HUES64 (cell line): ENCODE measurements around the gene HIBADH.
"Not testable (repeated sequence)": the region's sequence is repeated elsewhere in the genome, so short reads cannot be mapped to it uniquely, and the experiment has no call there.

Experiments used
- H3K27ac ChIP-seq: 2 replicates; pipeline ENCODE4 v1.7.0; 2013; ENCODE audit warnings: low read depth, low read length, inconsistent platforms
- H3K27me3 ChIP-seq: 2 replicates; pipeline ENCODE4 v1.6.1; 2013; ENCODE audit warnings: mild to moderate bottlenecking, low read length; ENCODE audit not compliant: insufficient read depth
- H3K36me3 ChIP-seq: 2 replicates; pipeline ENCODE4 v1.6.1; 2013; ENCODE audit warnings: mild to moderate bottlenecking, low read length; ENCODE audit not compliant: insufficient read depth
- H3K4me1 ChIP-seq: 2 replicates; pipeline ENCODE4 v1.6.1; 2013; ENCODE audit warnings: mild to moderate bottlenecking, low read length, moderate library complexity; ENCODE audit not compliant: insufficient read depth
- H3K4me3 ChIP-seq: 2 replicates; pipeline ENCODE4 v1.5.1; 2013; ENCODE audit warnings: mild to moderate bottlenecking, low read length, moderate library complexity
- H3K9ac ChIP-seq: 2 replicates; pipeline ENCODE4 v1.6.1; 2013; ENCODE audit warnings: mild to moderate bottlenecking, low read depth, low read length
- H3K9me3 ChIP-seq: 2 replicates; pipeline ENCODE4 v1.6.1; 2013; ENCODE audit warnings: low read depth, low read length; ENCODE audit not compliant: insufficient read depth
- WGBS: fragments of 150-250, 120-280 bp; methylation state at CpG from one replicate; pipeline ENCODE4 v1.1.7; 2013; ENCODE audit warnings: missing lambda C conversion rate; 5-methylcytosine and 5-hydroxymethylcytosine counted together

HIBADH gene

GRCh38 chr7:27678617-27679260 is 16.1 kb upstream of the HIBADH start:
- H3K27me3 ChIP-seq, result no peaks in the 10 kb centered on the region
- H3K27ac ChIP-seq, result no peak overlapping the region
- H3K4me1 ChIP-seq, result 0 out of 2 replicates have a peak, but pooled peaks cover 3% of the 10 kb centered on the region
- H3K4me3 ChIP-seq, result no peak overlapping the region
- no peak overlapping the region for H3K9ac ChIP-seq
- H3K9me3 ChIP-seq, result no peaks in the 10 kb centered on the region
- WGBS, result 96% methylated on average over 2 of the region's 2 CpGs
- H3K36me3 ChIP-seq, result no peaks in the 10 kb centered on the region

- Histone ChIP-seq H3K9ac (no peak overlapping the region), H3K27ac (no peak overlapping the region), H3K4me1 (0 out of 2 replicates have a peak, but pooled peaks cover 3% of the 10 kb centered on the region), H3K36me3 (no peaks in the 10 kb centered on the region), H3K4me3 (no peak overlapping the region), H3K27me3 (no peaks in the 10 kb centered on the region), H3K9me3 (no peaks in the 10 kb centered on the region)
- 95% methylated on average over 3 of the region's 3 CpGs for WGBS
These were observed 15.4 kb upstream of the HIBADH start for GRCh38 chr7:27677912-27678612.

- H3K9ac ChIP-seq, H3K36me3 ChIP-seq: not testable (repeated sequence)
These were observed 11.4 kb upstream of the HIBADH start for GRCh38 chr7:27674126-27674525.

DNA sequence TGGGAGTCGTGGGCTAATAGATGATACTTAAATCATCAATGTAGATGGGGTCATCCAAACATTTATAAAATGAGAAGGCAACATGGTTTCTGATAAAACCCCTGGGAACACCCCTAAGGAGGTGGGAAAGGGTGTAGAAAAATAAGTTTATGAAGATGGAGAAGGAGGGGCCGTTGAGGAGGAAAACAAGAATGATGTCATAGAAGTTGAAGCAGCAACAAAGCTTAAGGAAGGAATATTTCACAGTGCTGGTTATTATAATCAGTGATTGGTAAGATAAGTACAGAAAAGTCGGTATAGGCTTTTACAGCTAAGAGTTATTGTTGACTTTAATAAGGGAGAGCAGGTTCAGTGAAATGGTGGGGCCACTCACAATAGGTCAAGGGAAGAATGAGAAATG is 9.0 kb upstream of the HIBADH start:
- 83% methylated on average over 3 of the region's 3 CpGs for WGBS
- no peaks in the 10 kb centered on the region for H3K27me3 ChIP-seq
- H3K4me3 ChIP-seq, result no peak overlapping the region
- no peak overlapping the region for H3K27ac ChIP-seq
- no peaks in the 10 kb centered on the region for H3K4me1 ChIP-seq
- H3K9ac ChIP-seq, result no peak overlapping the region
- no peaks in the 10 kb centered on the region for H3K36me3 ChIP-seq
- H3K9me3 ChIP-seq, result no peaks in the 10 kb centered on the region

More at GRCh38 chr7:27674126-27674525, 11.4 kb upstream of the HIBADH start:
- not testable (repeated sequence) for H3K4me1 ChIP-seq, H3K4me3 ChIP-seq, H3K27me3 ChIP-seq, H3K9me3 ChIP-seq, H3K27ac ChIP-seq
- WGBS, result 100% methylated on average over 2 of the region's 3 CpGs

- H3K4me3 ChIP-seq, result no peak overlapping the region
- no peaks in the 10 kb centered on the region for H3K36me3 ChIP-seq
- no peaks in the 10 kb centered on the region for H3K4me1 ChIP-seq
- H3K9ac ChIP-seq, result no peak overlapping the region
- WGBS, result 83% methylated on average over 2 of the region's 2 CpGs
- H3K27me3 ChIP-seq, result no peaks in the 10 kb centered on the region
- no peaks in the 10 kb centered on the region for H3K9me3 ChIP-seq
- no peak overlapping the region for H3K27ac ChIP-seq
These were observed 8.0 kb upstream of the HIBADH start for GRCh38 chr7:27670676-27671075.

GRCh38 chr7:27670177-27670576 is 7.5 kb upstream of the HIBADH start:
- H3K27ac ChIP-seq, result no peak overlapping the region
- H3K4me1 ChIP-seq, result no peaks in the 10 kb centered on the region
- no peaks in the 10 kb centered on the region for H3K27me3 ChIP-seq
- no peak overlapping the region for H3K4me3 ChIP-seq
- no peak overlapping the region for H3K9ac ChIP-seq
- H3K36me3 ChIP-seq, result no peaks in the 10 kb centered on the region
- 95% methylated on average over 2 of the region's 2 CpGs for WGBS
- H3K9me3 ChIP-seq, result no peaks in the 10 kb centered on the region

DNA sequence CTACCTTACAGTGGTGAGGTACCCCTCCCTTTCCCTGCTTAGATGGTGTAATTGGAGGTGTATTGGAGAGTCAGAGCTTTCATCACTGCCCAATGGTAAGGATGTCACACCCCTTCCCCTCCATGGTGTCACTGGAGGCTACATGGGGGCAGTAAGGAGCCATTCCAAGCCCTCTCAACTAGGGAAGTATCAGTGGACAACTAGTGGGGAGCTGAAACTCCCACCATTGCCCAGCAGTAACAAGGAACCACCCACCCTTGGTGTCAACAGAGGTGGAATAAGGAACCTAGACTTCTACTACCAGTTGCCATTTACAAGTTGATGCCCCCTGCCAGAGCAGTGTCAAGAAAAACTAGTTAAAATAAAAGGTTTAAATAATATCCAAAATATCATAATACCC is 2.8 kb upstream of the HIBADH start:
- H3K27ac ChIP-seq, result no peak overlapping the region
- H3K36me3 ChIP-seq, result no peaks in the 10 kb centered on the region
- H3K9me3 ChIP-seq, result no peaks in the 10 kb centered on the region
- H3K27me3 ChIP-seq, result no peaks in the 10 kb centered on the region
- no peak overlapping the region for H3K4me3 ChIP-seq
- H3K9ac ChIP-seq, result no peak overlapping the region
- 0 out of 2 replicates have a peak, but pooled peaks cover 2% of the 10 kb centered on the region for H3K4me1 ChIP-seq

DNA sequence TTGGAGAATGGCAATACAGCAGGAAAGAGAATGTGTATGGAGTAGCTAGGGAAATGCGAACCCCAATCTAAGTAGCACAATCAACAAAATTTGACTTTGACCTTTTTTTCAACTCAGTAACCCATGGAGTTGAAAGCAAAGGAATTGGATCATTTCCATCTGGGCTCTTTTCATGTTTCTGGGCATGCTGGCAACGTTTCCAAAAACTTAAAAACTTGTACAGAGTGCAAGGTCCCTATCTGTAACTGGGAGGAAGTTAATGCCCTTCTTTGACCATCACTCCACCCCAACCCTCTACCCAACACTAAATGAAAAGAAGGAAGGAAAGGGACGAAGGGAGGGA is 1.3 kb upstream of the HIBADH start:
- 0 out of 2 replicates have a peak, but pooled peaks cover 2% of the 10 kb centered on the region for H3K4me1 ChIP-seq
- no peaks in the 10 kb centered on the region for H3K27me3 ChIP-seq
- H3K9ac ChIP-seq, result no peak overlapping the region
- H3K9me3 ChIP-seq, result no peaks in the 10 kb centered on the region
- no peaks in the 10 kb centered on the region for H3K36me3 ChIP-seq
- no peak overlapping the region for H3K4me3 ChIP-seq
- no peak overlapping the region for H3K27ac ChIP-seq
- WGBS, result 85% methylated on average over 2 of the region's 3 CpGs

- H3K9me3 ChIP-seq, result no peaks in the 10 kb centered on the region
- 0 out of 2 replicates have a peak, but pooled peaks cover 2% of the 10 kb centered on the region for H3K4me1 ChIP-seq
- WGBS, result 14% methylated on average over 17 of the region's 18 CpGs
- H3K4me3 ChIP-seq, result peak overlapping the region; percentile 88
- no peaks in the 10 kb centered on the region for H3K27me3 ChIP-seq
- peak overlapping the region; percentile 87 for H3K9ac ChIP-seq
- H3K27ac ChIP-seq, result peak overlapping the region; percentile 85
- H3K36me3 ChIP-seq, result no peaks in the 10 kb centered on the region
These were observed 733 bp downstream of the HIBADH start for GRCh38 chr7:27661811-27662489.

- Histone ChIP-seq H3K9me3 (no peaks in the 10 kb centered on the region), H3K36me3 (no peaks in the 10 kb centered on the region), H3K9ac (no peak overlapping the region), H3K27me3 (no peaks in the 10 kb centered on the region), H3K27ac (no peak overlapping the region), H3K4me3 (no peak overlapping the region), H3K4me1 (0 out of 2 replicates have a peak, but pooled peaks cover 2% of the 10 kb centered on the region)
- WGBS, result 88% methylated on average over 2 of the region's 2 CpGs
These were observed 6.0 kb downstream of the HIBADH start for GRCh38 chr7:27656724-27657123.

GRCh38 chr7:27655184-27655583 is 7.5 kb downstream of the HIBADH start:
- H3K9ac ChIP-seq, result no peak overlapping the region
- H3K36me3 ChIP-seq, result no peaks in the 10 kb centered on the region
- H3K27me3 ChIP-seq, result no peaks in the 10 kb centered on the region
- no peak overlapping the region for H3K27ac ChIP-seq
- no peak overlapping the region for H3K4me3 ChIP-seq
- 0 out of 2 replicates have a peak, but pooled peaks cover 3% of the 10 kb centered on the region for H3K4me1 ChIP-seq
- WGBS, result 100% methylated on average over 1 of the region's 1 CpG
- H3K9me3 ChIP-seq, result no peaks in the 10 kb centered on the region
